ENCODE data around the gene CHI3L1.

Gene CHI3L1

GRCh38 chr1:203163891-203164635, 22.4 kb downstream of the CHI3L1 start:
- Mint-ChIP-seq H3K4me1 (peaks cover 4% of the 10 kb centered on the region), H3K36me3 (no peaks in the 10 kb centered on the region), H3K4me3 (no peak overlapping the region), H3K9me3 (peaks cover 5% of the 10 kb centered on the region), H3K27me3 (peaks cover 21% of the 10 kb centered on the region), H3K27ac (no peak overlapping the region)
- DNase-seq (ENCODE audit: low spot score in 2 of 2), result no peak
- ATAC-seq (ENCODE audit: low read depth), result no peak

- Mint-ChIP-seq H3K4me3 (no peak overlapping the region), H3K36me3 (no peaks in the 10 kb centered on the region), H3K27ac (no peak overlapping the region), H3K27me3 (peaks cover 20% of the 10 kb centered on the region), H3K9me3 (peaks cover 12% of the 10 kb centered on the region), H3K4me1 (peaks cover 4% of the 10 kb centered on the region)
- DNase-seq (ENCODE audit: low spot score in 2 of 2) (no peak), ATAC-seq (ENCODE audit: low read depth) (no peak)
These were observed 24.1 kb downstream of the CHI3L1 start for GRCh38 chr1:203162403-203162802.

GRCh38 chr1:203161703-203162102, 24.8 kb downstream of the CHI3L1 start:
- H3K9me3 Mint-ChIP-seq, result peaks cover 12% of the 10 kb centered on the region
- H3K4me3 Mint-ChIP-seq, result no peak overlapping the region
- no peak overlapping the region for H3K27ac Mint-ChIP-seq
- H3K36me3 Mint-ChIP-seq, result no peaks in the 10 kb centered on the region
- H3K27me3 Mint-ChIP-seq, result peaks cover 20% of the 10 kb centered on the region
- ATAC-seq (ENCODE audit: low read depth) (no peak), DNase-seq (ENCODE audit: low spot score in 2 of 2) (no peak)
- peaks cover 2% of the 10 kb centered on the region for H3K4me1 Mint-ChIP-seq

- Mint-ChIP-seq H3K27ac (no peak overlapping the region), H3K36me3 (no peaks in the 10 kb centered on the region), H3K4me1 (no peaks in the 10 kb centered on the region), H3K4me3 (no peak overlapping the region), H3K9me3 (peaks cover 12% of the 10 kb centered on the region), H3K27me3 (peaks cover 21% of the 10 kb centered on the region)
- no peak for ATAC-seq (ENCODE audit: low read depth)
- DNase-seq (ENCODE audit: low spot score in 2 of 2), result no peak
These were observed 25.3 kb downstream of the CHI3L1 start for GRCh38 chr1:203161175-203161574.

- Mint-ChIP-seq H3K9me3 (peaks cover 12% of the 10 kb centered on the region), H3K36me3 (no peaks in the 10 kb centered on the region), H3K4me1 (no peaks in the 10 kb centered on the region), H3K4me3 (no peak overlapping the region), H3K27ac (no peak overlapping the region), H3K27me3 (peaks cover 23% of the 10 kb centered on the region)
- ATAC-seq (ENCODE audit: low read depth), result no peak
- DNase-seq (ENCODE audit: low spot score in 2 of 2), result no peak
These were observed 26.7 kb downstream of the CHI3L1 start for GRCh38 chr1:203159844-203160243.

- no peak overlapping the region for H3K4me3 Mint-ChIP-seq
- ATAC-seq (ENCODE audit: low read depth), result no peak
These were observed 27.4 kb downstream of the CHI3L1 start for GRCh38 chr1:203158960-203159665.

GRCh38 chr1:203158423-203158822, 28.1 kb downstream of the CHI3L1 start:
- no peaks in the 10 kb centered on the region for H3K4me1 Mint-ChIP-seq
- DNase-seq (ENCODE audit: low spot score in 2 of 2) (no peak), ATAC-seq (ENCODE audit: low read depth) (no peak)
- no peak overlapping the region for H3K4me3 Mint-ChIP-seq
- no peak overlapping the region for H3K27ac Mint-ChIP-seq
- H3K27me3 Mint-ChIP-seq, result peaks cover 21% of the 10 kb centered on the region
- H3K9me3 Mint-ChIP-seq, result peaks cover 12% of the 10 kb centered on the region
- no peaks in the 10 kb centered on the region for H3K36me3 Mint-ChIP-seq

More at GRCh38 chr1:203158960-203159665, 27.4 kb downstream of the CHI3L1 start:
- peaks cover 12% of the 10 kb centered on the region for H3K9me3 Mint-ChIP-seq
- peaks cover 21% of the 10 kb centered on the region for H3K27me3 Mint-ChIP-seq
- H3K4me1 Mint-ChIP-seq, result no peaks in the 10 kb centered on the region
- no peak for DNase-seq (ENCODE audit: low spot score in 2 of 2)
- no peak overlapping the region for H3K27ac Mint-ChIP-seq
- no peaks in the 10 kb centered on the region for H3K36me3 Mint-ChIP-seq

GRCh38 chr1:203156280-203156679, 30.2 kb downstream of the CHI3L1 start:
- DNase-seq (ENCODE audit: low spot score in 2 of 2) (no peak), ATAC-seq (ENCODE audit: low read depth) (no peak)
- H3K4me3 Mint-ChIP-seq, result no peak overlapping the region
- H3K27me3 Mint-ChIP-seq, result peaks cover 19% of the 10 kb centered on the region
- H3K4me1 Mint-ChIP-seq, result no peaks in the 10 kb centered on the region
- no peak overlapping the region for H3K27ac Mint-ChIP-seq
- no peaks in the 10 kb centered on the region for H3K36me3 Mint-ChIP-seq
- H3K9me3 Mint-ChIP-seq, result peaks cover 12% of the 10 kb centered on the region

GRCh38 chr1:203153989-203154821, 32.3 kb downstream of the CHI3L1 start:
- DNase-seq (ENCODE audit: low spot score in 2 of 2), result no peak
- no peaks in the 10 kb centered on the region for H3K36me3 Mint-ChIP-seq
- no peaks in the 10 kb centered on the region for H3K4me1 Mint-ChIP-seq
- ATAC-seq (ENCODE audit: low read depth), result no peak
- no peak overlapping the region for H3K4me3 Mint-ChIP-seq
- H3K9me3 Mint-ChIP-seq, result peaks cover 8% of the 10 kb centered on the region
- H3K27me3 Mint-ChIP-seq, result peaks cover 15% of the 10 kb centered on the region
- H3K27ac Mint-ChIP-seq, result no peak overlapping the region

GRCh38 chr1:203153051-203153988, 33.2 kb downstream of the CHI3L1 start:
- Mint-ChIP-seq H3K27ac (no peak overlapping the region), H3K4me1 (no peaks in the 10 kb centered on the region), H3K9me3 (peaks cover 5% of the 10 kb centered on the region), H3K36me3 (no peaks in the 10 kb centered on the region), H3K4me3 (no peak overlapping the region), H3K27me3 (peaks cover 16% of the 10 kb centered on the region)
- no peak for DNase-seq (ENCODE audit: low spot score in 2 of 2)
- ATAC-seq (ENCODE audit: low read depth), result no peak

- Mint-ChIP-seq H3K9me3 (no peaks in the 10 kb centered on the region), H3K4me3 (no peak overlapping the region), H3K27me3 (peaks cover 16% of the 10 kb centered on the region), H3K36me3 (no peaks in the 10 kb centered on the region), H3K27ac (no peak overlapping the region), H3K4me1 (no peaks in the 10 kb centered on the region)
- DNase-seq (ENCODE audit: low spot score in 2 of 2) (no peak), ATAC-seq (ENCODE audit: low read depth) (no peak)
These were observed 34.1 kb downstream of the CHI3L1 start for GRCh38 chr1:203152158-203153034.

- ATAC-seq (ENCODE audit: low read depth) (no peak), DNase-seq (ENCODE audit: low spot score in 2 of 2) (no peak)
- Mint-ChIP-seq H3K27me3 (peaks cover 16% of the 10 kb centered on the region), H3K27ac (no peak overlapping the region), H3K4me3 (no peak overlapping the region), H3K36me3 (no peaks in the 10 kb centered on the region), H3K4me1 (no peaks in the 10 kb centered on the region), H3K9me3 (no peaks in the 10 kb centered on the region)
These were observed 34.9 kb downstream of the CHI3L1 start for GRCh38 chr1:203151362-203152157.
